H9 (cell line): ENCODE data around the gene MAD1L1. TPM values are rescaled to one million over a fixed set of nuclear protein-coding genes. Genes with fewer than 3 reads are reported as not detected.

ENCODE experiments used
- DNase-seq: peaks from one replicate; pipeline ENCODE4 v3.0.0-alpha.2; 2017
- H2AFZ ChIP-seq: one replicate; pipeline ENCODE4 v1.6.1; 2013; ENCODE audit warnings: mild to moderate bottlenecking, low read length, control low read depth, moderate library complexity
- H2AK5ac ChIP-seq: 2 replicates; pipeline ENCODE4 v1.6.1; 2013; ENCODE audit warnings: low read length, control low read depth, mixed read lengths; ENCODE audit not compliant: insufficient read length
- H2BK120ac ChIP-seq: one replicate; pipeline ENCODE4 v1.6.1; 2013; ENCODE audit warnings: low read depth, mild to moderate bottlenecking, low read length, control low read depth, inconsistent platforms; ENCODE audit not compliant: poor library complexity, severe bottlenecking
- H2BK12ac ChIP-seq: 2 replicates; pipeline ENCODE4 v1.6.1; 2013; ENCODE audit warnings: low read length, control low read depth, mixed read lengths, low read depth; ENCODE audit not compliant: insufficient read length
- H2BK15ac ChIP-seq: 2 replicates; pipeline ENCODE4 v1.6.1; 2013; ENCODE audit warnings: low read depth, low read length, control low read depth
- H2BK20ac ChIP-seq: one replicate; pipeline ENCODE4 v1.6.1; 2013; ENCODE audit warnings: low read depth, mild to moderate bottlenecking, low read length, control low read depth, inconsistent platforms; ENCODE audit not compliant: poor library complexity, severe bottlenecking
- H2BK5ac ChIP-seq: 2 replicates; pipeline ENCODE4 v1.6.1; 2013; ENCODE audit warnings: low read length, control low read depth, mixed read lengths; ENCODE audit not compliant: insufficient read length
- H3K14ac ChIP-seq: 2 replicates; pipeline ENCODE4 v1.6.1; 2013; ENCODE audit warnings: low read length, control low read depth; ENCODE audit not compliant: insufficient read depth
- H3K18ac ChIP-seq: 2 replicates; pipeline ENCODE4 v1.6.1; 2013; ENCODE audit warnings: low read depth, mild to moderate bottlenecking, mixed read lengths, low read length, control low read depth; ENCODE audit not compliant: insufficient read length
- H3K23ac ChIP-seq: 2 replicates; pipeline ENCODE4 v1.6.1; 2013; ENCODE audit warnings: low read length, control low read depth, mixed read lengths, low read depth; ENCODE audit not compliant: insufficient read length
- H3K23me2 ChIP-seq: 2 replicates; pipeline ENCODE4 v1.6.1; 2013; ENCODE audit warnings: low read depth, mild to moderate bottlenecking, mixed read lengths, low read length, control low read depth; ENCODE audit not compliant: insufficient read length, poor library complexity, severe bottlenecking
- H3K27ac ChIP-seq: 2 replicates; pipeline ENCODE4 v1.5.1; 2013; ENCODE audit warnings: low read length, control low read depth, mixed read lengths, low read depth; ENCODE audit not compliant: insufficient read length
- H3K27me3 ChIP-seq: 2 replicates; pipeline ENCODE4 v1.6.1; 2013; ENCODE audit warnings: low read length, control low read depth, inconsistent platforms; ENCODE audit not compliant: insufficient read depth
- H3K4ac ChIP-seq: 2 replicates; pipeline ENCODE4 v1.6.1; 2013; ENCODE audit warnings: low read depth, mild to moderate bottlenecking, control low read depth, inconsistent platforms, low read length, moderate library complexity
- H3K4me1 ChIP-seq: 2 replicates; pipeline ENCODE4 v1.6.1; 2013; ENCODE audit warnings: low read length, control low read depth, inconsistent platforms; ENCODE audit not compliant: insufficient read depth
- H3K4me2 ChIP-seq: 2 replicates; pipeline ENCODE4 v1.6.1; 2013; ENCODE audit warnings: low read length, control low read depth, mixed read lengths; ENCODE audit not compliant: insufficient read length, insufficient read depth
- H3K56ac ChIP-seq: 2 replicates; pipeline ENCODE4 v1.6.1; 2013; ENCODE audit warnings: low read depth, mild to moderate bottlenecking, mixed read lengths, low read length, control low read depth; ENCODE audit not compliant: insufficient read length
- H3K79me1 ChIP-seq: 2 replicates; pipeline ENCODE4 v1.6.1; 2013; ENCODE audit warnings: low read depth, mild to moderate bottlenecking, moderate library complexity, low read length, control low read depth, inconsistent platforms; ENCODE audit not compliant: insufficient read depth, poor library complexity, severe bottlenecking
- H3K79me2 ChIP-seq: 2 replicates; pipeline ENCODE4 v1.6.1; 2013; ENCODE audit warnings: low read length, control low read depth, inconsistent platforms; ENCODE audit not compliant: insufficient read depth
- H3K9ac ChIP-seq: 2 replicates; pipeline ENCODE4 v1.6.1; 2013; ENCODE audit warnings: low read length, control low read depth, mixed read lengths; ENCODE audit not compliant: insufficient read length; ENCODE audit errors: extremely low read depth
- H3K9me3 ChIP-seq: one replicate; pipeline ENCODE4 v1.6.1; 2013; ENCODE audit warnings: low read depth, low read length, inconsistent platforms; ENCODE audit not compliant: control insufficient read depth
- H3T11ph ChIP-seq: one replicate; pipeline ENCODE4 v1.6.1; 2013; ENCODE audit warnings: mild to moderate bottlenecking, low read length, control low read depth, inconsistent platforms
- H4K20me1 ChIP-seq: one replicate; pipeline ENCODE4 v1.6.1; 2013; ENCODE audit not compliant: control insufficient read depth, insufficient read length, insufficient read depth
- H4K5ac ChIP-seq: 2 replicates; pipeline ENCODE4 v1.6.1; 2013; ENCODE audit warnings: low read depth, mild to moderate bottlenecking, mixed read lengths, low read length, control low read depth; ENCODE audit not compliant: insufficient read length
- H4K8ac ChIP-seq: replicated peaks from 2 replicates; pipeline ENCODE4 v1.6.1; 2013; ENCODE audit warnings: low read length, control low read depth, mixed read lengths, low read depth; ENCODE audit not compliant: insufficient read length
- H4K91ac ChIP-seq: 2 replicates; pipeline ENCODE4 v1.6.1; 2013; ENCODE audit warnings: low read depth, mild to moderate bottlenecking, moderate library complexity, mixed read lengths, low read length, control low read depth; ENCODE audit not compliant: insufficient read length
- H3K27ac Mint-ChIP-seq, 3 experiments: 2 replicates in 2 of 3; 3 replicates in 1 of 3; pipeline ENCODE4 v1.8.0; 2020 to 2021; ENCODE audit warnings: mixed read lengths in 3 of 3, mild to moderate bottlenecking in 1 of 3, moderate library complexity in 1 of 3
- H3K27me3 Mint-ChIP-seq: 2 replicates; pipeline ENCODE4 v1.8.0; 2021; ENCODE audit warnings: low read depth, mild to moderate bottlenecking, moderate library complexity, mixed read lengths
- H3K36me3 Mint-ChIP-seq, 3 experiments: 2 replicates in 2 of 3; 3 replicates in 1 of 3; pipeline ENCODE4 v1.8.0; 2020 to 2021; ENCODE audit warnings: low read depth in 3 of 3, mixed read lengths in 3 of 3; ENCODE audit not compliant: insufficient read depth in 1 of 3
- H3K4me1 Mint-ChIP-seq, 2 experiments: 2 replicates each; pipeline ENCODE4 v1.8.0; 2020; ENCODE audit warnings: mixed read lengths in 2 of 2
- H3K4me3 Mint-ChIP-seq, 2 experiments: 2 replicates in 1 of 2; 3 replicates in 1 of 2; pipeline ENCODE4 v1.8.0; 2020 to 2021; ENCODE audit warnings: mild to moderate bottlenecking in 2 of 2, mixed read lengths in 2 of 2, moderate library complexity in 1 of 2
- H3K9me3 Mint-ChIP-seq, 2 experiments: 2 replicates in 1 of 2; 3 replicates in 1 of 2; pipeline ENCODE4 v1.8.0; 2020; ENCODE audit warnings: mild to moderate bottlenecking in 2 of 2, mixed read lengths in 2 of 2, moderate library complexity in 1 of 2
- CTCF ChIP-seq: fragments of 200-600 bp; sonication (generic); conservative IDR thresholded peaks from 3 replicates; pipeline ENCODE4 v1.8.0; 2021; ENCODE audit warnings: antibody characterized with exemption, mild to moderate bottlenecking
- WGBS: extraction: QIAGEN DNeasy Blood & Tissue Kit; methylation state at CpG from one replicate; pipeline ENCODE4 v1.1.7; 2013; ENCODE audit warnings: missing lambda C conversion rate, low lambda C conversion rate, mixed read lengths; ENCODE audit not compliant: insufficient read length; ENCODE audit errors: extremely low coverage; 5-methylcytosine and 5-hydroxymethylcytosine counted together
- total RNA-seq: library from RNA; stranded (reverse); gene quantifications from 2 replicates; pipeline ENCODE4 v1.2.1, GENCODE V29; 2021

Gene MAD1L1
- total RNA-seq, 1 experiment from 2014 or later, result 39.0 TPM

- no peaks in the 10 kb centered on the region for H3K79me1 ChIP-seq
- H3K18ac ChIP-seq, result no peak overlapping the region
- no peak overlapping the region for H2BK12ac ChIP-seq
- no peak overlapping the region for H3K4me2 ChIP-seq
- no peak overlapping the region for H4K91ac ChIP-seq
- DNase-seq, result no peak
- peaks cover 5 to 8% of the 10 kb centered on the region in 2 experiments for H3K4me1 Mint-ChIP-seq
- no peak overlapping the region for H2BK5ac ChIP-seq
- H3K27ac ChIP-seq, result no peak overlapping the region
- H4K20me1 ChIP-seq, result no peaks in the 10 kb centered on the region
- H3K4me3 Mint-ChIP-seq, result no peak overlapping the region
- H3K23me2 ChIP-seq, result no peaks in the 10 kb centered on the region
- H4K5ac ChIP-seq, result no peak overlapping the region
- H3K9me3 ChIP-seq, result no peaks in the 10 kb centered on the region
- no peak overlapping the region for H3K4ac ChIP-seq
- no peak overlapping the region for H2BK15ac ChIP-seq
- H3K27me3 Mint-ChIP-seq, result no peaks in the 10 kb centered on the region
- H4K8ac ChIP-seq, result no peak overlapping the region
- no peak overlapping the region for H2BK120ac ChIP-seq
- no peak for TF ChIP-seq CTCF
- H3K79me2 ChIP-seq, result no peaks in the 10 kb centered on the region
- no peak overlapping the region for H3T11ph ChIP-seq
- H3K56ac ChIP-seq, result no peak overlapping the region
- H2BK20ac ChIP-seq, result no peak overlapping the region
- no peak overlapping the region for H3K23ac ChIP-seq
- H3K14ac ChIP-seq, result no peak overlapping the region; the same call in 1 of the 2 replicates
- H2AK5ac ChIP-seq, result no peak overlapping the region
- no peaks in the 10 kb centered on the region for H3K4me1 ChIP-seq
- no peaks in the 10 kb centered on the region for H3K27me3 ChIP-seq
- no CpG with 5 or more reads among the region's 37 CpGs for WGBS
- peaks cover 0 to 3% (median 0%) of the 10 kb centered on the region in 3 experiments; a peak in 3 of 7 replicates for H3K36me3 Mint-ChIP-seq
- H3K27ac Mint-ChIP-seq, result peak overlapping the region in 1 of 3 experiments; percentile 48; a peak in 1 of 7 replicates
- H3K9ac ChIP-seq, result no peak overlapping the region
- no peak overlapping the region for H2AFZ ChIP-seq
- no peaks in the 10 kb centered on the region for H3K9me3 Mint-ChIP-seq
Measured at GRCh38 chr7:2049782-2050510, 182.8 kb downstream of the MAD1L1 start.
